HEK293 (cell line): ENCODE data around the gene ANKRD33.

Experiments
- CTCF ChIA-PET: fragments of 350-600 bp; formaldehyde crosslinking; extraction: SDS; loops from one replicate; lab custom pipeline; 2021; ENCODE audit warnings: antibody characterized with exemption; lab: Yijun Ruan, JAX
- POLR2A ChIA-PET: fragments of 300-600 bp; formaldehyde crosslinking; extraction: SDS; loops from one replicate; lab custom pipeline; 2020; ENCODE audit warnings: antibody characterized with exemption, inconsistent platforms; lab: Yijun Ruan, JAX
- H3K27ac ChIP-seq: fragments of 200-500 bp; sonication (Bioruptor generic); 2 replicates; pipeline ENCODE4 v1.5.1; 2014; ENCODE audit warnings: low read depth, low read length, control low read depth, inconsistent platforms; ENCODE audit errors: extremely low read depth
- H3K36me3 ChIP-seq, 2 experiments: fragments of 200-500 bp in 1 of 2; sonication (Bioruptor generic) in 1 of 2; 1 replicate in 1 of 2; 2 replicates in 1 of 2; pipeline ENCODE4 v1.5.1; 2014 to 2017; ENCODE audit warnings: inconsistent platforms in 2 of 2, low read length in 2 of 2; ENCODE audit not compliant: control insufficient read depth in 2 of 2, insufficient read depth in 1 of 2
- H3K4me1 ChIP-seq: fragments of 200-500 bp; sonication (Bioruptor generic); 2 replicates; pipeline ENCODE4 v1.5.1; 2014; ENCODE audit warnings: mild to moderate bottlenecking, low read length, inconsistent platforms; ENCODE audit not compliant: control insufficient read depth, insufficient read depth
- H3K4me3 ChIP-seq: 2 replicates; pipeline ENCODE4 v1.5.1; 2011; ENCODE audit warnings: low read depth, mild to moderate bottlenecking, control low read depth, low read length, moderate library complexity
- H3K9me3 ChIP-seq: fragments of 200-500 bp; sonication (Bioruptor generic); 2 replicates; pipeline ENCODE4 v1.5.1; 2014; ENCODE audit warnings: low read depth, low read length, inconsistent platforms; ENCODE audit not compliant: control insufficient read depth, insufficient read depth
- EGR2 ChIP-seq: fragments of 450-650 bp; formaldehyde crosslinking; IDR thresholded peaks from 2 replicates; pipeline ENCODE4 v1.5.1; 2016; ENCODE audit warnings: low read depth, missing biosample characterization, missing genetic modification characterization
- KLF1 ChIP-seq: fragments of 450-650 bp; formaldehyde crosslinking; IDR thresholded peaks from 2 replicates; pipeline ENCODE4 v1.5.1; 2016; ENCODE audit warnings: missing biosample characterization, missing genetic modification characterization
- KLF8 ChIP-seq: fragments of 450-650 bp; formaldehyde crosslinking; IDR thresholded peaks from 2 replicates; pipeline ENCODE4 v1.5.1; 2016; ENCODE audit warnings: missing biosample characterization, missing genetic modification characterization
- PRDM2 ChIP-seq: fragments of 450-650 bp; formaldehyde crosslinking; IDR thresholded peaks from 2 replicates; pipeline ENCODE4 v1.5.1; 2016; ENCODE audit warnings: missing biosample characterization, missing genetic modification characterization, borderline replicate concordance
- WT1 ChIP-seq: fragments of 450-650 bp; formaldehyde crosslinking; IDR thresholded peaks from 2 replicates; pipeline ENCODE4 v1.5.1; 2016; ENCODE audit warnings: missing biosample characterization, missing genetic modification characterization
- ZBTB17 ChIP-seq: fragments of 450-650 bp; formaldehyde crosslinking; IDR thresholded peaks from 2 replicates; pipeline ENCODE4 v1.5.1; 2016; ENCODE audit warnings: missing biosample characterization, missing genetic modification characterization
- ZBTB20 ChIP-seq: fragments of 450-650 bp; formaldehyde crosslinking; IDR thresholded peaks from 2 replicates; pipeline ENCODE4 v1.5.1; 2016; ENCODE audit warnings: missing biosample characterization, missing genetic modification characterization
- ZEB2 ChIP-seq: fragments of 450-650 bp; formaldehyde crosslinking; IDR thresholded peaks from 2 replicates; pipeline ENCODE4 v1.5.1; 2016; ENCODE audit warnings: missing biosample characterization, missing genetic modification characterization
- ZNF114 ChIP-seq: fragments of 450-650 bp; formaldehyde crosslinking; IDR thresholded peaks from 2 replicates; pipeline ENCODE4 v1.5.0; 2017; ENCODE audit warnings: missing biosample characterization, missing genetic modification characterization
- ZNF146 ChIP-seq: fragments of 450-650 bp; formaldehyde crosslinking; IDR thresholded peaks from 2 replicates; pipeline ENCODE4 v1.5.1; 2016; ENCODE audit warnings: missing biosample characterization, missing genetic modification characterization
- ZNF16 ChIP-seq: fragments of 450-650 bp; formaldehyde crosslinking; IDR thresholded peaks from 2 replicates; pipeline ENCODE4 v1.5.1; 2016; ENCODE audit warnings: low read depth, missing biosample characterization, missing genetic modification characterization
- ZNF19 ChIP-seq: fragments of 450-650 bp; formaldehyde crosslinking; IDR thresholded peaks from 2 replicates; pipeline ENCODE4; 2016; ENCODE audit warnings: missing biosample characterization, missing genetic modification characterization, low read depth
- ZNF214 ChIP-seq: fragments of 450-650 bp; formaldehyde crosslinking; IDR thresholded peaks from 2 replicates; pipeline ENCODE4 v1.5.1; 2017; ENCODE audit warnings: missing biosample characterization, mild to moderate bottlenecking, missing genetic modification characterization, borderline replicate concordance
- ZNF223 ChIP-seq: fragments of 450-650 bp; formaldehyde crosslinking; IDR thresholded peaks from 2 replicates; pipeline ENCODE4 v1.5.1; 2016; ENCODE audit warnings: missing biosample characterization, missing genetic modification characterization
- ZNF302 ChIP-seq: fragments of 450-650 bp; formaldehyde crosslinking; IDR thresholded peaks from 2 replicates; pipeline ENCODE4 v1.5.1; 2016; ENCODE audit warnings: missing biosample characterization, missing genetic modification characterization, low read depth
- ZNF354C ChIP-seq: fragments of 450-650 bp; formaldehyde crosslinking; IDR thresholded peaks from 2 replicates; pipeline ENCODE4 v1.5.1; 2016; ENCODE audit warnings: missing biosample characterization, missing genetic modification characterization, low read depth, borderline replicate concordance
- ZNF37A ChIP-seq: fragments of 450-650 bp; IDR thresholded peaks from 2 replicates; pipeline ENCODE4 v1.5.1; 2018; ENCODE audit warnings: missing biosample characterization, missing genetic modification characterization
- ZNF394 ChIP-seq: fragments of 450-650 bp; formaldehyde crosslinking; IDR thresholded peaks from 2 replicates; pipeline ENCODE4 v1.5.1; 2016; ENCODE audit warnings: missing biosample characterization, missing genetic modification characterization, mild to moderate bottlenecking, moderate library complexity, borderline replicate concordance
- ZNF48 ChIP-seq: fragments of 450-650 bp; formaldehyde crosslinking; IDR thresholded peaks from 2 replicates; pipeline ENCODE4 v1.5.1; 2016; ENCODE audit warnings: missing biosample characterization, missing genetic modification characterization
- ZNF521 ChIP-seq: fragments of 450-650 bp; formaldehyde crosslinking; IDR thresholded peaks from 2 replicates; pipeline ENCODE4 v1.5.1; 2017; ENCODE audit warnings: missing biosample characterization, mild to moderate bottlenecking, missing genetic modification characterization
- ZNF558 ChIP-seq: fragments of 450-650 bp; formaldehyde crosslinking; IDR thresholded peaks from 2 replicates; pipeline ENCODE4 v1.5.1; 2016; ENCODE audit warnings: missing biosample characterization, missing genetic modification characterization
- ZNF560 ChIP-seq: fragments of 450-650 bp; formaldehyde crosslinking; IDR thresholded peaks from 2 replicates; pipeline ENCODE4 v1.5.1; 2017; ENCODE audit warnings: missing biosample characterization, missing genetic modification characterization, borderline replicate concordance
- ZNF621 ChIP-seq: fragments of 450-650 bp; formaldehyde crosslinking; IDR thresholded peaks from 2 replicates; pipeline ENCODE4 v1.5.1; 2017; ENCODE audit warnings: missing biosample characterization, missing genetic modification characterization
- ZNF670 ChIP-seq: fragments of 450-650 bp; formaldehyde crosslinking; IDR thresholded peaks from 2 replicates; pipeline ENCODE4 v1.5.1; 2016; ENCODE audit warnings: missing biosample characterization, missing genetic modification characterization, low read depth
- ZNF785 ChIP-seq: fragments of 450-650 bp; formaldehyde crosslinking; IDR thresholded peaks from 2 replicates; pipeline ENCODE4 v1.5.1; 2016; ENCODE audit warnings: missing biosample characterization, missing genetic modification characterization
- ZNF792 ChIP-seq: fragments of 450-650 bp; formaldehyde crosslinking; IDR thresholded peaks from 2 replicates; pipeline ENCODE4 v1.5.1; 2016; ENCODE audit warnings: missing biosample characterization, missing genetic modification characterization
- ZNF830 ChIP-seq: fragments of 450-650 bp; IDR thresholded peaks from 2 replicates; pipeline ENCODE4 v1.5.0; 2018; ENCODE audit warnings: missing biosample characterization, missing genetic modification characterization, low read depth, mild to moderate bottlenecking, moderate library complexity
- ZSCAN5A ChIP-seq: fragments of 450-650 bp; formaldehyde crosslinking; IDR thresholded peaks from 2 replicates; pipeline ENCODE4 v1.5.1; 2016; ENCODE audit warnings: missing biosample characterization, missing genetic modification characterization

ANKRD33 gene

DNA sequence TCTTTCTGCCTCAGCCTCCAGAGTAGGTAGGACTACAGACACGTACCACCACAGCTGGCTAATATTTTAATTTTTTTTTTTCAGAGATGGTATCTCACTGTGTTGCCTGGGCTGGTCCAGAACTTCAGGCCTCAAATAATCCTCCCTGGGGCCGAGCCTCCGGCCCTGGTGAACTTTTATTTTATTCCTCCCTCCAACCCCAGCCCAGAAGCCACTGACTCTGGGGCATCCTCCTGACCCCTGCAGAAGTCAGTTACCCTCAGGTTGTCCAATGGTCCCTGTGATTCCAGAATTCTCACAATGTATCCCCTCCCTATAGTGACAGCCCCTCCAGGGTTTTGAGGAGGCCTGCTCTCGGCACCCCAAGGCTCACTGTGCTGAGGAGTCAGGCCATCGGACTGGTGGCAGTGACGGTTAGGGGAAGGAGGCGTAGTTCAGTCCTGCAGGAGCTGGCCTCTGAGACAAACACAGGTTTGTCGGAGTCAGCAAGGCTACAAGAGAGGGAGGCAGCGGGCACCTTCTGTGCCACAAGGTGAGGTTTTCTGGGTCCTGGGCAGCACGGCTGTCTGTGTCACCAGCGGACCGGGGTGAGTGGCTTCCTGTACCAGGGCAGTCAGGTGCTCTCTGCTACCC lies 20.0 kb upstream of the ANKRD33 start:
- ChIA-PET CTCF (interaction anchor here (1.0 kb wide), 2 partner anchors 114 to 153 kb away, joined by 3 to 5 read pairs; no protein-coding TSS in a partner anchor), POLR2A (no interaction called here)
- Histone ChIP-seq H3K9me3 (no peaks in the 10 kb centered on the region), H3K36me3 (no peaks in the 10 kb centered on the region), H3K27ac (no peak overlapping the region), H3K4me1 (no peaks in the 10 kb centered on the region), H3K4me3 (no peak overlapping the region)
- no peak for TF ChIP-seq ZNF214 (tag by site-specific recombination)
- TF ChIP-seq ZBTB20 (tag by site-specific recombination), result no peak
- TF ChIP-seq ZNF670 (tag by site-specific recombination), result no peak
- TF ChIP-seq ZNF48 (tag by site-specific recombination), result no peak
- TF ChIP-seq ZNF785 (tag by site-specific recombination), result no peak
- no peak for TF ChIP-seq ZNF521 (tag by site-specific recombination)
- TF ChIP-seq WT1 (tag by site-specific recombination), result no peak
- no peak for TF ChIP-seq ZNF16 (tag by site-specific recombination)
- no peak for TF ChIP-seq ZNF621
- TF ChIP-seq ZSCAN5A (tag by site-specific recombination), result no peak
- TF ChIP-seq ZNF114, result no peak

DNA sequence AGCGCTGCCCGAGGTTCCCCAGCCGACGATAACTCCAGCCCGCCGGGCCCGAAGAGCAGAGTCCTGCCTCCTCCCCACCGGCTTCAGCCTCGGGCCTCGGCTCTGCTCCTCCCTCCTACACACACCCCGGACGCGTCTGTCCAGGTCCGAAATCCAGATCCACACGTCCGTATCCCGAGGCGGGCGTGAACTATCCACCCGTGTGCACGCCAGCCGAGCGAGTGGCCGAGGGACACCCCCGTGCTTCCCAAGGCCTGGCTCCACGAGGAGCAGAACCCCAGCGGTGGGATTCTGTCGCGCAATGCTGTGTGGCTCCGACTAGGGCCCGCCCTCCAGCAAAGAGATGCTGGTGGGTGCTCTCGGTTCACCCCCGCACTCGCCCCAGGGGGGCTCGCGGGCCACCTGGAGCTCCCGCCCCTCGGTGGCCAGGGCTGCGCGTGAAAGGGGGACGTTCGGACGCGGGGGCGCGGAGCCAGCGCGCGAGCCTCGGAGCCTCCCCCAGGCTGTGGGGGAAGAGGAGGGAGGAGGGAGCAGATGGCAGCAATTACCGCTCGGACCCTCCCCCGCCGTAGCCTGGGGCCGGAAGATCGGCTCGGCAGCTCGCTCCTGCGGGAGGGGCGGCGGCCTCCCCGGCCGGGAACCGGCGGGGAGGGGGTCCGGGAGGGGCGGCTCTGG lies 18.9 kb upstream of the ANKRD33 start:
- no peaks in the 10 kb centered on the region for H3K36me3 ChIP-seq
- H3K4me3 ChIP-seq, result no peak overlapping the region
- TF ChIP-seq ZNF223 (tag by site-specific recombination) (no peak), KLF1 (tag by site-specific recombination) (no peak), ZNF146 (tag by site-specific recombination) (no peak), ZBTB17 (tag by site-specific recombination) (no peak), ZNF560 (tag by site-specific recombination) (no peak), ZNF354C (no peak), ZNF830 (tag by site-specific recombination) (no peak), KLF8 (tag by site-specific recombination) (no peak), ZNF558 (tag by site-specific recombination) (no peak), ZNF37A (no peak), ZNF394 (no peak)
- ChIA-PET CTCF (no interaction called here), POLR2A (no interaction called here)
- H3K9me3 ChIP-seq, result no peaks in the 10 kb centered on the region
- no peak overlapping the region for H3K27ac ChIP-seq
- H3K4me1 ChIP-seq, result no peaks in the 10 kb centered on the region

DNA sequence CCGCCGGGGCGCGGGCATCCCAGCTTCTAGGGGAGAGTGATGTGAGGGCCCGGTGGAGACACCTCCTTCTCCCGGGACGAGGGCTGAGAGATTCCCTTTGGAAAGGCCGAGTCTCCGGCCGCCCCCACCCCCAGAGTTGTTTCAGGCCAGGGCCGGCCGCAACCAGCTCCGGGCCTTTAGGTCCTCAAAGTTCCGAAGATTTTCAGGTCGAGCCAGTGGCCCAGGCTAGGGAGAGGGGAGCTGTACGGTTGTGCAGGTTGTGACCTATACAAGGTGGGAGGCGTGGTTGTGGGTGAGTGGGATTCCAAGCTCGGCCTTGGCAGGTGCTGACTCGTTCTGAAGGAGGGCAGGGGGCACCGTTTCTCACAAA lies 18.4 kb upstream of the ANKRD33 start:
- CTCF ChIA-PET, result no interaction called here
- no peaks in the 10 kb centered on the region for H3K4me1 ChIP-seq
- POLR2A ChIA-PET, result no interaction called here
- H3K4me3 ChIP-seq, result no peak overlapping the region
- H3K9me3 ChIP-seq, result no peaks in the 10 kb centered on the region
- H3K27ac ChIP-seq, result no peak overlapping the region
- TF ChIP-seq ZNF792 (no peak), ZEB2 (tag by site-specific recombination) (no peak), ZNF19 (tag by site-specific recombination) (no peak), EGR2 (peak; percentile 50; the same call in 1 of the 2 replicates), ZNF302 (tag by site-specific recombination) (no peak), PRDM2 (no peak)
- no peaks in the 10 kb centered on the region for H3K36me3 ChIP-seq
